HG02973 (cell line): ENCODE results near the gene SDF4.
"Not testable (repeated sequence)": the region's sequence is repeated elsewhere in the genome, so short reads cannot be mapped to it uniquely, and the experiment has no call there.

ENCODE experiments used
- ATAC-seq: cut with Tn5 transposase; IDR thresholded peaks from one replicate; pipeline ENCODE4 v1.9.1; 2021; ENCODE audit warnings: moderate library complexity; ENCODE audit not compliant: unreplicated experiment

The SDF4 gene

DNA sequence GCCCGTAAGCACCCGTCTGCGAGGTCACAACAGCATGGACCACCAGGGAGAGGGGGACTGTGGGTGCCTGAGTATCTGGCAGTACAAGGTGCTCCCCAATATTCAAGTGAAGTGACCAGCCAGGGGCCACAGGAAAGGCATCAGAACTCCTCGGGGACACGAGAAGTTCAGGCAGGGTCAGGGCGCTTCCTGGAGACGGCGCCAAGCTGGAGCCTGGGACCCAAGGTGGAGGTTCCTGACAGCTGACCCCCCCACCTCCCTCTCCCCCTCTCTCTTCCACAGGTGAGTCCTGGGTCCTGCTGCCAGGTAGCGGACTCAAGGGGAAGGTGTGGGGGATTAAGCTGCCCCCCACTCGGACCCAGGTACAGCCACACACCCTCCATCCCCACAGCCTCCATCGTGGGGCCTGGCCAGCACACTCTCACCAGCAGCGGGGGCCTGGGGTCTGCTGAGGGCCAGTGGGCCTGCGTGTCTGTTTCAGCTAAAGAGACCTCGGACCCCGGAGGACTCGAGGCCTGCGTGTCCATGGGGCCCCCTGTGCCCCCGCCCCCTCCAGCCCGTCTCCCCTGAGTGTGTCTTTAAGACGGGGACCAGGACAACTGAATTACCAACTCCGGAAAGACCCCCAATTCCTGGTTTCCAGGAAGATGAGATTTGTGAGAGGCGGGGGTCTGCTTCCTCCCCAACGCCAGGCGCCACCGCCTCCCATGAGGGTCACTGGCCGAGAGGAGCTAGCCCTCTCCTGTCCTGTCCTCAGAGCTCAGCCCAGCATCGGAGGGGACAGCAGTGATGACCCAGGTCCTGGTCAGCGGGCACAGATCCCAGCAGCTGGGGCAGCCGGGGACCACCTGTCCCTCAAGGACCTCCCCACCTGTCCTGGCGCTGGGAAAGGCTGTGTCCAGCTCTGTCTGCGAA, 31.6 kb downstream of the SDF4 start:
- ATAC-seq = no peak

- ATAC-seq = no peak
These were observed 32.5 kb downstream of the SDF4 start for GRCh38 chr1:1199141-1199960.

- ATAC-seq = no peak
These were observed 33.2 kb downstream of the SDF4 start for GRCh38 chr1:1198423-1199140.

DNA sequence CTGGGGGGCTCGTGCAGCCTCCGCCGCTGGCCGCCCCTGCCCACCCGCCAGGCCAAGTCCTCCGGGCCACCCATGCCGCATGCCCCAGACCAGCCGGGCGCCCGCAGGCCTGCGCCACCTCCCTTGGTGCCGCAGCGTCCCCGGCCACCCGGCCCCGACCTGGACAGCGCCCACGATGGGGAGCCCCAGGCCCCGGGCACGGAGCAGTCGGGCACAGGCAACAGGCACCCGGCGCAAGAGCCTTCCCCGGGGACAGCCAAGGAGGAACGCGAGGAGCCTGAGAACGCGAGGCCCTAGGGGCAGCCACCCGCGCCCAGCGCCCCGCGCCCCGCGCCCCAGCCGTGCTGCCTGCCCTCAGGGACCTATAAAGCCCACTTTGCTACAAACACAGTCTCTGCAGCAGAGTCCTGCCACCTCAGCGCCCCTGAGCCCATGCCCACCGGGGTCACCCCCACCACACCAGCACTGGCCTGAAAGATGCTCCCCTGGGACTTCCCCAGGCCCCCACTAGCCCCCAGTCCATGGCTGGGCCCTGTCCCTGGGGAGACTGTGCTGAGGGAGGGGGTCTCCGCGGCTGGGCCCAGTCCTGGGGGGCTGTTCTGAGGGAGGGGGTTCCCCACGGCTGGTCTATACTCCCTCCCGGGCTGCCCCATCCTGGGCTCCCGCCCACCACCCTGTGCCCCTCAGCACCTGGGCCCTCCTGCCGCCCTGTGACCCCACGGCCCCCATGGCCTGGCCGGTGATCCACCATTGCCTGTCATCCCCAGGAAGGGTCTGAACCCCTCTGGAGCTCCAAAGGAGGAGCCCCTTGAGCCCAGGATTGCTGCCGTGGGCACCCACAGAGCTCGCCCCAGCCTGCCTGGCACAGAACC, 34.0 kb downstream of the SDF4 start:
- no peak for ATAC-seq

DNA sequence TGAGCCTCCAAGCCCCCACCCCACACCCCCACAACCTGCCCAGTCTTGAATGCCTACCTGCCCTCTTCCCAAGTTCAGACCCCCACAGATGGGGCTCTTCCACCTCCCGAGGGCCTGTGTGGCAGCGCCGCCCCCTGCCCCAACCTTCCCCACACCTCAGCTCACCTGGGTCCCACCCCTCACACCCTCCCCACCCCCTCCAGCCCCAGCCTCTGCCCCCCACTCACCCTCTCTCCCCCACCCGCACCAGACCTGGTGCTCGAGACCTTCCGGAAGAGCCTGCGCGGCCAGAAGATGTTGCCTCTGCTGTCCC, 34.7 kb downstream of the SDF4 start:
- no peak for ATAC-seq

DNA sequence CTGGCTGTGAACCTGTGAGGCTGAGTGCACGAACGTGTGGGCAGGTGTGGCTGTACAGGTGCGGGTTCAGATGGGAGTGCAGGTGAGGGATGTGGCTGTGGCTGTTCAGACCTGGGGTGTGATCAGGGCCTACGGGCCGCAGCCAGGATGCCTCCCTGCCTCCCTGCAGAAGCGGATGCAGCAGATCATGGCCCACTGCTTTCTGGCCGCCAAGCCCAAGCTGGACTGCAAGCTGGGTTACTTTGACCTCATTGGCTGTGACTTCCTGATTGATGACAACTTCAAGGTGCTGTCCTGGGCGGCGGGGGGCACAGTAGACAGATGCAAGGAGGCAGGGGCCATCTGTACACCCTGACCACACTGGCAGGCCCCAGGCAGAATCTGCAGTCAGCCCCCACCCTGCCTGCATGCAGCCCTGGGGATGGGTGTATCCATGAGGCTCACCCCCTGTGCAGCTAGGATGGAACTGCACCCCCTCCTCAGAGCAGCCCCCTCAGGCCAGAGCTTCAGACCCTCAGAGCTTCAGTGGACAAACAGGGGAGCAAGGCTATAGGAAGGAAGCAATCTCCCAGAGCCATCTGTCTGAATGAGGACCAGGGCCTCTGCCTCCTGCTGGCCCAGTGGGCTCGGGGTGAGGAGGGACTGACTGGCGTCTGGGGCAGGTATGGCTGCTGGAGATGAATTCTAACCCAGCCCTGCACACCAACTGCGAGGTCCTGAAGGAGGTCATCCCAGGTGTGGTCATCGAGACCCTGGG, 35.2 kb downstream of the SDF4 start:
- no peak for ATAC-seq

DNA sequence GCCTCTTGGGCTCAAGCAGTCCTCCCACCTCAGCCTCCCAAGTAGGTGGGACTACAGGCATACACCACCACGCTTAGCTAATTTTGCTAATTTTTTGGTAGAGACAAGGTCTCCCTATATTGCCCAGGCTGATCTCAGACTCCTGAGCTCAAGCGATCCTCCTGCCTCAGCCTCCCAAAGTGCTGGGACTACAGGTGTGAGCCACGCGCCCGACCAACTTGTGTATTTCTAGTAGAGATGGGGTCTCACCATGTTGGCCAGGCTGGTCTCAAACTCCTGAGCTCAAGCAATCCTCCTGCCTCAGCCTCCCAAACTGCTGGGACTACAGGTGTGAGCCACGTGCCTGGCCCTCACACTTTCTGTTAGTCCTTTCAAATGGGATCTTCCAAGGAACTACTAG, 36.1 kb downstream of the SDF4 start:
- ATAC-seq = not testable (repeated sequence)

DNA sequence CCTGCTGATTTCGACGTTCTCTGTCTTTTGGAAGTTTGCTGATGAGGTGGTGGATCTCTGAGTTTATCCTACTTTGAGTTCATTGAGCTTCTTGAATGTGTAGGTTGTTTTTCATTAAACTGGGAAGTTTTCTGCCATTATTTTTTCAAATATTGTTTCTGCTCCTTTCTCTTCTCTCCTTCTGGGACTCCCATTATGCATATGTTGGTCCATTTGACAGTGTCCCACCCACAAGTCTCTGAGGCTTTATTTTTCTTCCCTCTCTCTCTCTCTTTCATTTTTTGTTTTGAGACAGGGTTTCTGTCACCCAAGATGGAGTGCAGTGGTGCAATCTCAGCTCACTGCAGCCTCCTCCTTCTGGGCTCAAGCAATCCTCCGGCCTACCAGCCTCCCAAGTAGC, 37.1 kb downstream of the SDF4 start:
- no peak for ATAC-seq

GRCh38 chr1:1191734-1192133, 40.1 kb downstream of the SDF4 start:
- no peak for ATAC-seq

- ATAC-seq = no peak
These were observed 42.7 kb downstream of the SDF4 start for GRCh38 chr1:1189111-1189510.

DNA sequence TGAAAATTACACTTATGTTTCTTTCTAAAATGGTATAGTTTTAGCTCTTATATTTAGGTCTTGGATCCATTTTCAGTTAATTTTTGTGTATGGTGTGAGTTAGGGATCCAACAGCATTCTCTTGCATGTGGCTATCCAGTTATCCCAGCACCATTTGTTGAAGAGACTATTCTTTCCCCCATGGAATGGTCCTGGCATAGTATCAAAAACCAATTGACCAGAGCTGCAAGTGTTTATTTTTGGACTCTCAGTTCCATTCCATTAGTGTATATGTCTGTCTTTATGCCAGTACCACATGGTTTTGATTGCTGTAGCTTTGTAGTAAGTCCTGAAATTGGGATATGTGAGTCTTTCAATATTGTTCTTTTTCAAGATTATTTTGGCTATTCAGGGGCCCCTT, 43.9 kb downstream of the SDF4 start:
- ATAC-seq = no peak

- no peak for ATAC-seq
These were observed 46.6 kb downstream of the SDF4 start for GRCh38 chr1:1185101-1185765.

DNA sequence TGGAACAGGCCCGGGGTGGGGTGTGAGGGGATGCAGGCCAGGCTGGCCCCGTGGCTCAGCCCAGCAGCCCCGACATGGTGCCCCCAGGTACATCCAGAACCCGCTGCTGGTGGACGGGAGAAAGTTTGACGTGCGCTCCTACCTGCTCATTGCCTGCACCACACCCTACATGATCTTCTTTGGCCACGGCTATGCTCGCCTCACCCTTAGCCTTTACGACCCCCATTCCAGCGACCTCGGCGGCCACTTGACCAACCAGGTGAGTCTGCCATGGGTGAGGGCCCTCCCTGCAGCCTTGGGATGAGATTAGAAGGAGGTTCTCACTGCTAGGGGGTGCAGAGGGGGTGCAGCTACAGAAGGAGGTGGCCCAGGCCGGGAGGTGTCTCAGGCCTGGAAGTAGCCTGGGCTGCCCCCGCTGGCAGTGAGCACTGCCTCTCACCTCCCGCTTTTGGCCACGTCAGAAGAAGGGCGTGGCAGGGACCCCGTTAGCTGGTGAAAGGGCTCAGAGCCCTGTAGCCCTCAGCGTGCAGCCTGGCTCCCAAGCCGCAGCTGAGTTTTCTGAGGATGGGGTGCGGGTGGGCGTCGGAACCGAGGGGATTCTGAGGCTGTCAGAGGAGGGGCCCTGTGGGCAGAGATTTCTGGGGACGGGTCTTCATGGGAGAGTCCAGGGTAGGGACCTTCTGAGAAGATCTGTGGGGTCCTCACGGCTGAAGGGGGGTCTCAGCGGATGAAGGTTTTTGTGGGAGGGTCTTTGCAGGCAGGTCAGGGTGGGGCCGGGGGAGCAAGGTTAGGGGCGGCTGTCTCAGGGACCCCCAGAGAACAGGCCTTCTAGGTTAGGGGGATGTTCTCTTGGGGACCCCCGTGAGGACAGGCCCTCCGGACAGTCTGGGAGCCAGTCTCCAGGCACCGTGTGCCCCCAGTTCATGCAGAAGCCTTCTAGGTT, 47.7 kb downstream of the SDF4 start:
- no peak for ATAC-seq

DNA sequence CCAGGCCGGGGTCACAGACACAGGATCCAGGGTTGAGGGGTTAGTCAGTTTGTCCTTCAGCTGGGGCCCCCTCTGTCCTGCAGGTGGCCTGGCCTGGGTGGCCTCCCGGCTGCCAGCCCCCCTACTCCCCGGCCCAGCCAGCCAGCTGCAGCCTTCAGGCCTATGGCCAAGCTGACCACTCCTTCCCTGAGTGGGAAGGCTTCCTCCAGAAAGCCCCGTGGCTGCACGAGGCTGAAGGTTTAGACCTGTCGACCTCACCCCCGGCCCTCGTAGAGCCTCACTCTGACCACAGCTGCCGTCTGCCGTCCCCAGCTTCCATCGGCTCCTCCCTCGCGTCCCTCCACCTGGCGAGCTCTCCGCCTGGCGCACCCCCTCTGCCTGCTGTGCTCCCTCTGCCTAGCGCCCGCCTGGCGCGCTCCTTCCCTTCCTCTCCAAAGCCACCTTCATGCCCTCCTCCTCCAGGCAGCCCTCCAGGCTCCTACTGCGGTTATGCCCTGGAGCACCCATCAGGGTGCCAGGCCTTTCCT, 48.5 kb downstream of the SDF4 start:
- ATAC-seq = no peak

DNA sequence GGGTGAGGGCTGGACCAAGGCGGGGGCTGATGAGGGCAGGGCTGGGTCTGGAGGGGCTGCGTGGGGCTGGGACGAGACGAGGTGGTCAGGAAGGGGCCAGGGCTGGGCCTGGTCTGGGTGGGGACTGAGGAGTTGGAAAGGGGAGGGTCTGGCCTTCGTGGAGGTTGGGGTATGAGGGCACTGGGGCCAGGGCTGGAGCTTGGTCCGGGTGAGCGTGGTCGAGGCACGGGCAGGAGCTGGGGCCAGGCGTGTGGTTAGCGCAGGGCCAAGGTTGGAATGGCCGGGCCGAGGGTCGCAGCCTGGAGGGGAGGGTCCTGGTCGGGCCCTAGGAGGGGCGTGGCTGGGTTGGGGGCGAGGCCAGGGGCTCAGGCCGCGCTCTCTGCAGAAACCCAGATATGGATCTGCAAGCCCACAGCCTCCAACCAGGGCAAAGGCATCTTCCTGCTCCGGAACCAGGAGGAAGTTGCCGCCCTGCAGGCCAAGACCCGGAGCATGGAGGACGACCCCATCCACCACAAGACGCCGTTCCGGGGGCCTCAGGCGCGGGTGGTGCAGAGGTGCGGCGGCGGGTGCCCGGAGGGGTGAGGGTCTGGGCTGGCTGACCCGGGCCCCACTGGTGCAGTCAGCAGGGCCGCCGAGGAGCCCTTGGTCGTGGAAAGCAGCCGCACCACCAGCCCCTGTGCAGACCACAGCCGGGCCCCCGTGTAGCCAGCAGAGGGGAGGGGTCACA, 49.1 kb downstream of the SDF4 start:
- no peak for ATAC-seq

GRCh38 chr1:1181938-1182410, 49.8 kb downstream of the SDF4 start:
- no peak for ATAC-seq
